Activated T-helper 9 cell treated with anti-CD3 and anti-CD28 coated beads, Interleukin-2, amount 50 U/mL, for 16 hours (primary cell): Measurements from ENCODE around the gene PRKN.

Source experiments
- DNase-seq: peaks from one replicate; pipeline ENCODE4 v3.0.0-alpha.2; 2020; ENCODE audit warnings: low read depth

The PRKN gene

GRCh38 chr6:161379834-161380582 is 1347.6 kb downstream of the PRKN start:
- no peak for DNase-seq

DNA sequence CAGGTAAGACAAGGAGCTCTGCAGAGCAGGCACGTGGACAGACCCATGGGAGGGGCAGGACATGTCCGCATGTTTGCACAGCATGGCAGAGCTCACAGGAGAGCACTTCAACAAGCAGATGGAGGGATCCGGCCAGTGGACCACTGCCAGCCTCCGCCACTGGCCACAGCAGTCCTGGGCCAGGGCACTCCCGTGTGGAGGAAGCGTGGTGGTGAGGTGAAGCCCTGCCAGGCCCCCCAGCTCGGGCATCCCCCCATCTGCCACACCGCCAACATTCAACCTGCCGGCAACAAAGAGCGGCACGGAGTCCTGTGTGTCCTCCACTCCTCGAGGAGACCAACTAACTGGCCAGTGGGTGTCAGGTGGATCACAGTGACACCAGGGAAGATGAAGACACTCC is 1349.5 kb downstream of the PRKN start:
- no peak for DNase-seq

DNA sequence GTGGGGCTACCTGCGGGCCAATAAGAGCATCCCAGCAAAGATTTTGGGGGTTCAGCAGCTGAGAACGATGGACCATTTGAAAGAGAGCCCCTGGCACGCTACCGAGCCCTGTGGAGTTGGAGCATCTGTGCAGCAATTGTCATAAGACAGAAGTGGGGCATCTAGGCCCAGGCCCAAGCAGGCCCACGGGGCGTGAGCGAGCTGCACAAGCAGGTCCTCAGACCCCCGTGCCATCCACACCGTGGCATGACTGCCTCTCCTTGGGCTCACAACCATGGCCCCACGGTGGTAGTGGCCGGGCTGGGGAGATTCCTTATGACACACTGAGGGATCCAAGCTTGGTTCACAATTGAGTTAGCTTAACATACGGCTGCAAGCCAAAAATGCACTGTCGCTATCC is 1350.5 kb downstream of the PRKN start:
- no peak for DNase-seq

DNA sequence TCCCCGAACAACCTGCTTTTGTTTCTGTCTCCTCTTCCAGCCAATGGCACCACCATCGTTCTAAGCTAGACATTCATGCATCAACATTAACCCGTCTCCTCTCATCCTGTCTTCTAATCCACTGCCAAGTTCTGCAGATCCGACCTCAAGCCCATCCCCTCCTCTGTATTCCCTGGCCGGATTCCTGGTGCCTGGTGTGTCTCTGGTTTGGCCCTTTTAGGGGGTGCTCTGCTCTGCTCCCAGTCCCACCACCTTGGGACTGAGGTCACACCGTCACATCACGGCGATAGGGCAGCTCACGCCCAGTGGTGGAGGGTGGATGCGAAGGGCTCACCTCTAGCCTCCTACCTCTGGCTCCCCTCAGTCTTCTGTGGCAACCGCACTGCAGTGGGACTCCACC is 1351.2 kb downstream of the PRKN start:
- DNase-seq: no peak

DNA sequence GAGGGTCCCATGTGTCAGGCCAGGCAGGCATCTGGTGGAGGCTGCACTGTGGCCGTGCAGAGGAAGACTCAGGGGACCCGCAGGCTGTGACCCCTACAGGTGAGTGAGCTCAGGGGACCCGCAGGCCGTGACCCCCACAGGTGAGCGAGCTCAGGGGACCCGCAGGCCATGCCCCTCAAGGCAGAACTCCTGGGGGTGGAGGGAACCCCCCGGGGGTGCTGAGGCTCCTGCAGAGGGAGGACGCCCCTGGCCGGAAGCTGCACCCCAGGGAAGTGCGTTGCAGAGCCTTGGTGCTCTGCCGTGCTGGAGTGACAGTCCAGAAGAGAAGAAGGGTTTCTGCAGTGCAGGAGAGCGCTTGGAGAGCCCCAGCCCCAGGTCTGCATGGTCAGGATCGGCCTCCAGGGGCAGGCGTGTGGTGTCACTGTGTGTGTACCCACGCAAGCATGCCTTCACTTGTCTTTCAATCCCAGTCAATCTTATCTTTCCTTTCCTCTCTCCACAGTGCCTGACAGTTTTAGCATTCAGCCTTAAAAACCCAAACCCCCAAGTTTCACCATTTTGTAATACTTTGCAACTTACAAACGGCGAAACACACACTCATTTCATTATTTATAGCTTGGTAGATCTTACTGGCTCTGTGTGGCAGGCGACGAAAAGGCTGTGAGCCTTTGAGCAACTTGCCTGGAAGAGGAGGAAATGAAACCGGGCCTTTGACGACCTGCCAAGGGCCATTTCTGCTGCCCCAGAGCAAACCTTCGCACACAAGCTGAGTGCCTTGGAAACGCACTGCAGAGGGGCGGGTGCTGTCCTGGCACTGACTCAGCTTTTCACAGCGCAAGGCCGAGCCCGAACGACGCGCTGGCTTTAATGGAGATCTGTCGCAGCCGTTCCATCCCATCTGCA is 1352.3 kb downstream of the PRKN start:
- no peak for DNase-seq

DNA sequence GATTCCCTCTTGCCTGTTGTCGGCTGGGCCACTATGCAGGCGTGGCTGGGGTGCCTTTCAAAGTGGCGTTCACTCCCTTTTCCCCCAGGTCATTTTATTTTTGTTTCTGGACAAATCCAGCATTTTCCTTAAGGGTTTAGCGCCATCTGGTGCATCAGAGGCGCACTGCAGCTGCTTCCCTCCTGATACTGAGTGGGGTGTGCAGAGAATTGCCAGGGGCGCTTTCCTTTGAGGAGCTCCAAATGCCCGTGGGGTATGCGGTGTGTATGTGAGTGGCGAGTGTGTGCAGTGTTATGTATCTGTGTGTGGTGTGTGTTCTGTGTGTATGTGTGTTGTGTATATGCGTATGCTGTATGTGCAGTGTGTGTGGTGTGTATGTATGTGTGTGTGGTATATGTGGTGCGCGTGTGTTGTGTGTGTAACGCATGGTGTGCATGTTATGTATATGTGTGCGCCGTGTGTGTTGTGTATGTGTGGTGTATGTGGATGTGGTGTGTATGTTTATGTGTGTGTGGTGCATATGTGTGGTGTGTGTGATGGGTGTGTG is 1353.6 kb downstream of the PRKN start:
- peak; percentile 44 for DNase-seq

DNA sequence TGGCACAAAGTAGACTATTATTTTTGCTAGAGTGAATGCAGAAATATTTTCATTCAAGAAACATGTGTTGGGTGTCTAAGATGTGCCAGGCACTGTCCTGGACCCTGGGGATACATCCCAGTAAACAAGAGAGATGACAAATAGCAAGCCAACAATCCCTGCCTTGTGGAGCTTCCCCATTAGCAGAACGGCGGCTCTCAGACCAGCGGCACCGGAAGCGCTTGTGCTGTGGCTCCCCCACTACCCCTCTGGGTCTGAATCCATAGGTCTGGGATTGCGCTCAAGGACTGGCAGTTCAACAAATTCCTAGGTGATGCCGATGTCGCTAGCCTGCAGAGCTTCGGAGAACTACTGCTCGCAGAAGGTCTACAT is 1355.2 kb downstream of the PRKN start:
- no peak for DNase-seq

- DNase-seq: peak; percentile 53
Measured at GRCh38 chr6:161370880-161371279, 1356.7 kb downstream of the PRKN start.

DNA sequence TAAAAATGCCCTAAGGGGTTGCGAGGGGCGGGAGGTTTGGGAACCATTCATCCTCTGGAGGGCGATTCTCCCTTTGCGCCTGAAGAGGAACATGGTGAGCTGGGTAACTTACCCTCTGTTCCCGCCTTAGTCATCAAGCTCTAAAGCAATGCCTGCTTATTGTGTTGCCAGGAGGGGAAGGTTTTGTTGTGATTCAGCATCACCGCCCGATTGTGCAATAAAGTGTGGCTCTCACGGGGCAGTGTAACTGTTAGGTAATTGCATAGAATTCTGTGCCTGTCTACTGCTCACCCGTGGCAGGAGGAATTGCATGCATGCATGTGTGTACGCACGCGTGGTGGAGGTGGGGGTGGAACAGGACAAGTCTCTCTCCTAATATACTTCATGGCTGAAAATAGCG is 1358.2 kb downstream of the PRKN start:
- no peak for DNase-seq

DNA sequence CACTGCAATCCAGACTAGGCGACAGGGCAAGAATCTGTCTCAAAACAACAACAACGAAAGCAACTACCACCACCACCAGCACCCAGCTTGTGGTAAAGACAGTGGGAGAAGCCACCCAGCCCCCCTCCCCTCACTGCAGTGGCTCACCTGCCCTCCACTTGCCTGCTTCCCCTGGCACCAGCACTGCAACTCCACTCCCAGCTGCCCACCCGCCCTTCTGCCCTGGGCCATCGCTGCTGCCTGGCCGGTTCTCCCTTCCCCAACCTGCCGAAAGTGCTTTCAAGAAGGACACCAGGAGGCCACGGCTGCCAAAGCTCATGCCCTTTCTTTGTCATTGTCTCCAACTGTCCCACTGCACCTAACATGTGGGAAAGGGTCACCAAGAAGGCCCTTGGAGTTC is 1359.1 kb downstream of the PRKN start:
- DNase-seq: no peak

DNA sequence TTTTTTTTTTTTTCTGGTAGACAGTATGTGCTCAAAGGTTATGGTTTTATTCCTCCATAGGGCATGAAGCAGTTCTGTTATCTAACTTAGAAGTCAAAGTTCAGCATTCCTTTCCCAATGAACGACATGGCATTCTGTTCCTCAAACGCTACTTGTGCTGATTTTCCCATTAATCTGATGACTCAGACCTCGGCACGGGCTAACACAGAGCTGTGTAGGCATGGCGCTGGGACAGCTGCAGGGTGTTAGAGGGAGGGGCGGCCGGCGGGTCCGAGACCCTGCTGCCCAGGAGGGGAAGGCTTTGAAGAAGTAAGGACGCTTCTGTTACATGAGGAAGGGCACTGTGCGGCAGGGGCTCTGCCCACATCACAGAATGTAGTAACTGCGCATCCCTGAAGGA is 1360.1 kb downstream of the PRKN start:
- DNase-seq: no peak

DNA sequence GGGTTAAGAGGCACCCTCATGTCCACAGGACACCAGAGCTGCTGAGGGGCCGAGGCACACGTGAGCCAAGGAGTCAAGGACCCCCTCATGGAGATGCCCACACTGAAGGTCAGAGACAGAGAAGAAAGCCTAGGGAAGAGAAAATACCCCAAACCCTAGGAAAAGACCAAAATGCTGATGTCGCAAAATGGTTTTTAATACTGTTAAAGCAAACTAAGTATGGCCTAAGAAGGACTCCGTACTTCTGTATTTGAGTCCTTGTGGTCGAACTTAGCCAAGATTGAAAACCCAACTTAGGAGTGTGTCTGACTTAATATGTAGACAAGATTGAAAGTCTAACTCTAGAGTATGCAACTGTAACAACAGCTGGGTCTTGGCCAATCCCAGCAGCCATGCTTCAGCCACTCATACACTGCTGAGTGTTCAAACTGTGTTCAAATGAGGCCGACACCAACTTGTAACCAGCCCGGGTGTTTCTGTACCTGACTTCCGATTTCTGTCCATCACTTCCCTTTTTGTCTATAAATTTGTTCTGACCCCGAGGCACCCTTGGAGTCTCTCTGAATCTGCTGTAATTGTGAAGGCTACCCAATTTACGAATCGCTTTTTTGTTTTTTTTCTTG is 1361.2 kb downstream of the PRKN start:
- no peak for DNase-seq

DNA sequence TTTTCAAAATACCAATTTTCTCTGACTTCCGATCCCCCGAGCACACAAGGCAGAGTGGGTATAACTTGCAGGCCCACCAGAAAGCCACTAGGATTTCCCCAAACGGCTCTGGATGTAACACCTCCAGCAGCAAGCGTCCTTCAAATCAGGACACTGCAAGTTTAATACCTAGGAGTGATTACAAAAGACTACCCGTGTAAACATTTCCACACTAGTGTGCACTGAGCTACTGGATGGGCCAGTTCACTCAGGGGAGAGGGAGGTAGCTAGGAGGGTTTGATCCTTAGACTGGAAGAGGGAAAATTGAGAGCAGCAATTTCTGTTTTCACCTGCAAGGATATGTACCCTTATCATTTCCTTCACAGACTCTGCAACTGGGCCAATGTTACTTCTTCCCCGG is 1361.9 kb downstream of the PRKN start:
- no peak for DNase-seq

DNA sequence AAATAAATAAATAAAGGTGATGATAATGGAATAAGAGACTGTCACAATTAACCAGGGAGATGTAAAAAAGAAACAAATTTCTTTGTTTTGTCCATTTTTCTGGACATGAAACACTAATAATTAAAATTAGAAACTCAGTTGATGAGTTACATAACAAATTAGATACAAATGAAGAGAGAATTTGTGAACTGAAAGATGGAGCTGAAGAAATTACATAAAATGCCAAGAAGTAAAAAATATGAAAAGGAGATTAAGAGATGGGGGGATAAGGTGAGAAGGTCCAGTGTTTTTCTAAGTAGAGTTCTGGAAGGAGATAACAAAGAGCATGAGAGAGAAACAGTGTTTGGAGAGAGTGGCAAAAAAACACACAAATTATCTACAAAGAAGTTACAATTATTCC is 1364.3 kb downstream of the PRKN start:
- no peak for DNase-seq

DNA sequence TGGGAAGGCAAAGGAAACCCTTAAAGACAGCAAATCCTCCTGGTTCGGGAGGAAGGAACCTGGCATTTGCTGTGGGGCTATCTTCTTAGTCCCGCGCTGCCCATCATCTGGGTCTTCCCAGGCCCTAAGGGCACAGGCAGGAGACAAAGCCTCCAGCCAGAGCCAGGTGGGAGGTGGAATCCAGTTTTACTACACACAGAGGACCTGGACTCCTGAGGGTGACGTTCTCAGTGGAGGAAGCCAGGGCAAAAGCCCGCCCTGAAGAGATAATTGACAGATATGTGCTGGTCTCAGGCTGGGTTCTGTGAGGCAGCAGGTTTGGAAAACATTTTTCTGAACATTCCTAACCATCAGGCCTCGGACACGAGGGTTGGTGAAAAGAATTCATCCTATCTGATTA is 1365.3 kb downstream of the PRKN start:
- no peak for DNase-seq

GRCh38 chr6:161361529-161361928 is 1366.0 kb downstream of the PRKN start:
- no peak for DNase-seq

DNA sequence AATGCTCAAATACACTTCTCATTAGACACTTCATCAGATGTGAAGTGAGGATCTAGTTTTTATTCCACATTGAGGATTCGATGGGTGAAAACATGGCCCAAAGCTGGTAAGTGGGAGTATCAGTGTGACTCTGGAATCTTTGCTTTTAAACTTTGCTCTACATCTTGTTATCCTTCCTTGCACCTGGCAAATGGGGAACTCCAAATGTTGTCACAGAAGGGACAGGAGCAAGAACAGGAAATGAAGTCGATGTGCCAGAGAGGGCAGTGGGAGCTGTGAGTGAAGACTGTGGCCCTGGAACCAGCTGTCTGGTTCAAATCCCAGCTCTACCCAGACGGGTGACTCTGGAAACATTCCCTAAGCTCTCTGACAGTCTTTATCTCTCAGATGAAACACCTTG is 1367.0 kb downstream of the PRKN start:
- no peak for DNase-seq

GRCh38 chr6:161359618-161359945 is 1368.0 kb downstream of the PRKN start:
- no peak for DNase-seq

DNA sequence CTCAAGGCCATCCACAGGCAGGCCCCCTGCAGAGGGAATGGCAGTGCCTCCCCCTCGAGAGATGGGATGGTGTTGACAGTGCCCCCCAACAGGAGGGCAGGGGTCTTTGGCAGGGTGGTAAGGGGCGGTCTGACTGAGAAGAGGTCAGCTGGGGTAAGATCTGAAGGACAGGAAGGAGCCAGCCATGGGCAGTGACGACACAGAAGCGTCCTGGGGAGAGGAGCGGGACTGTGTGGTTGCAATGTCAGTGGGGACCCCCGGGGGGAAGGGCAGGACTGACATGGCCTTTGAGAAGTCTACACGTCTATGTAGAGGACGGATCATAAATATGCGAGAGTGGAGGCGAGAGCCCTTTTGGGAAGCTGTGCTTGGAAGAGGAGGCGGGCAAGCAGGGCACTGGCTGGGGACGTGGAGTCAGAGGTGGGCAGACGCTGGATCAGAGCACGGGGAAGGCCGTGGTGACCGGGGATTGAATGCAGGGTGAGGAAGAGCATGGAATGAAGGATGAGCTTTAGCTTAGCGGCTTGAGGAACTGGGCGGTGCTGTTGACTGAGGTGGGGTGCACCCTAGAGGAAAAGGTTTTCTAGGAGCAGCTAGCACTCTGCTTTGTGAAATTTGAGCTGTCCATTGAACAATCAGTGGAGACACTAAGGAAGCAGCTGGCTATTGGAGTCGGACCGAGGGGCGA is 1371.3 kb downstream of the PRKN start:
- no peak for DNase-seq

- no peak for DNase-seq
Measured at GRCh38 chr6:161355696-161356095, 1371.9 kb downstream of the PRKN start.

GRCh38 chr6:161354956-161355355 is 1372.6 kb downstream of the PRKN start:
- DNase-seq: no peak

DNA sequence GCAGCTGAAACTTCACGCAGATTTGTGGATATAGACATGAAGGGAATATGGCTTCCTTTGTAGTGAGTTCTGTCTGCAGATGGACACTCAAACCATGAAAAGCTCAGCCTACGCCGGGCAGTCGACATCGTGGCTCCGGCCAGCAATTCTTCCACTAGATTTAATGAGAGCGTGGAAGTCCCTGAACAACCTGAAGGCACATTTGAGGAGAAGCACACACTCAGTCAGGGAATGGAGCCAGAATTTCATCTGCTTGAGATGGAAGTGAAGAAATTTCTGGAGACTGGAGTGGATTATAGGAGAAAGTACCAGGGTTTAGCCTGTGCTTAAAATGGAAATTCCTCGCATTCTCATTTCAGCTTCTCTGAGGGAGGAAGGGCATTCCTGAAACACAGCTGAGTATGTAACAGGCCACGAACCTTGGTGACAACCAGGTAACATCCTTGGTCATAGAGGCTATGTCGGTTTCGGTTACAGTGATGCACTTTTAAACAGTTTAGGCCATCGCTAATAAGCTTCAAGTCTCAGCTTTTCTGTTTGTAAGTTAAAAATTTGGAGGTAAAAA is 1373.2 kb downstream of the PRKN start:
- DNase-seq: no peak
